HEK293T (cell line): ENCODE results near the gene KRTAP5-4.

Experiments used
- ARNT ChIP-seq: fragments of 450-650 bp; IDR thresholded peaks from 2 replicates; pipeline ENCODE4 v1.6.1; 2017; ENCODE audit warnings: mild to moderate bottlenecking
- BHLHE40 ChIP-seq: fragments of 450-650 bp; IDR thresholded peaks from 2 replicates; pipeline ENCODE4 v1.6.1; 2016; ENCODE audit warnings: mild to moderate bottlenecking, moderate library complexity, borderline replicate concordance
- CTBP1 ChIP-seq: fragments of 450-650 bp; IDR thresholded peaks from 2 replicates; pipeline ENCODE4 v1.6.1; 2016; ENCODE audit warnings: borderline replicate concordance
- ELF4 ChIP-seq: fragments of 450-650 bp; IDR thresholded peaks from 2 replicates; pipeline ENCODE4 v1.6.1; 2017; ENCODE audit warnings: antibody characterized with exemption
- FOXA1 ChIP-seq: fragments of 450-650 bp; IDR thresholded peaks from 2 replicates; pipeline ENCODE4 v1.6.1; 2016; ENCODE audit warnings: mild to moderate bottlenecking
- FOXK2 ChIP-seq: fragments of 450-650 bp; IDR thresholded peaks from 2 replicates; pipeline ENCODE4 v1.6.1; 2016; ENCODE audit warnings: mild to moderate bottlenecking
- FOXM1 ChIP-seq: fragments of 450-650 bp; IDR thresholded peaks from 2 replicates; pipeline ENCODE4 v1.6.1; 2017; ENCODE audit warnings: mild to moderate bottlenecking, borderline replicate concordance
- HDGF ChIP-seq: fragments of 450-650 bp; IDR thresholded peaks from 2 replicates; pipeline ENCODE4 v1.6.1; 2017; ENCODE audit warnings: antibody characterized with exemption, borderline replicate concordance
- L3MBTL2 ChIP-seq: fragments of 450-650 bp; conservative IDR thresholded peaks from 2 replicates; pipeline ENCODE4 v1.6.1; 2016; ENCODE audit warnings: mild to moderate bottlenecking
- SP1 ChIP-seq: fragments of 450-650 bp; IDR thresholded peaks from 2 replicates; pipeline ENCODE4 v1.6.1; 2017
- SUZ12 ChIP-seq: fragments of 450-650 bp; IDR thresholded peaks from 2 replicates; pipeline ENCODE4 v1.6.1; 2016; ENCODE audit warnings: mild to moderate bottlenecking
- ZNF384 ChIP-seq: fragments of 450-650 bp; IDR thresholded peaks from 2 replicates; pipeline ENCODE4 v1.6.1; 2016

DNA sequence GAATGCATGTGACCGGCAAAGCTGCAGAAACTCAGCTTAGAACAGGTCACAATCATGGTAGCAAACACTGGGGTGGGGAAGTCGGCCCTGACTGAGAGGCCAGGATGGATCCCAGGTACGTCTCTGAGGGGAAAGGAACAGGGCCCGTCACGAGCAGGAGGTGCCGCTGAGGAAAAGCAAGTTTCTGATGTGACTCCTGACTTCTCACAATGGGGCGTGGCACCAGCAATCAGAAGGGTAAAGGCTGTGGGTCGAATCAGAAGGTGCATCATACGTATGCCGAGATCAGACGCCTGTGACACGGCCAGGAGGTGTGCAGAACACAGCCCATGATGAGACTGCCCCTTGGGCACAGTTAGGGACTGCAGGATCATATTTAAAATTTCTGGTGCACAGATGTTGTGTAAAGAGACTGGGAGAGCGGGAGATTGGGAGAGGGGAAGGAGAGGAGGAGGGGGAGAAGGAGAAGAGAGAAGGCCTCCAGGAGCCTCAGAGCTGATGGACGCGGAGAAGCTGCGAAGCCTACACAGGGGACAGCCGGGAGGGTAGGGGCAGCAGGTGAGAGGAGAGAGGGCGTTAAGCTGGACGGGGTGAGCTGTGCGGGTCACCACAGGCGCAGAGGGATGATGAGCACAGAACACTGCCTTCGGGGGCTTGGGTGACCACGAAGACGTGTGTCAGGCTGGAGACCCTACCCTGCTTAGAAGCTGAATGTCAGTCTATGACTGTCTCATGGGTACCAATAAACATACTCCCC, 38.4 kb upstream of the KRTAP5-4 start:
- no peak for TF ChIP-seq HDGF
- TF ChIP-seq SP1 = no peak
- no peak for TF ChIP-seq CTBP1
- no peak for TF ChIP-seq FOXA1
- TF ChIP-seq ELF4 = no peak
- TF ChIP-seq FOXK2 = no peak
- no peak for TF ChIP-seq ZNF384
- TF ChIP-seq BHLHE40 = no peak
- no peak for TF ChIP-seq FOXM1
- TF ChIP-seq ARNT = no peak
- no peak for TF ChIP-seq L3MBTL2
- TF ChIP-seq SUZ12 = no peak
